ENCODE results near the gene NDUFAF7. TPM values are rescaled to one million over a fixed set of nuclear protein-coding genes. Genes with fewer than 3 reads are reported as not detected.

The NDUFAF7 gene
- total RNA-seq, 4 donors from 2014 or later: 13.7 to 24.0 (median 19.9) TPM

DNA sequence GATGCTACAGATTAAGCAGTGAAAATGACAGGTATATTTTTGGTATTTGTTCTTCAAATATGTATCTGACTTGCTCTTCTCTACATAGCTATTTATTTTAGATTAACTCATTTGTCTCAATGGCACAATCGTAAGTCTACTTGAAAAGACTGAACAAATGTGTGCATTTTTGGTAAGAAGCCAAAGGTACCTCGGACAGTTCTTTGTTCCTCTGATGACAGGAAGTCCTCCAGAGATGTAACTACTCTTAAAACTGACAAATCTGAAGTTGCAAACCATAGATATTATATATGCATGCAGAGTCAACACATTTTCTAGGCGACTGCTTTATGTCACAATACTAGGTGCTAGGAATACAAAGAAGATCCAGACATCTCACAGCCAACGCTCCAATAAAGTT, 36.7 kb downstream of the NDUFAF7 start:
- ATAC-seq (no peak), DNase-seq (no peak)
- in situ Hi-C loops (cut with MboI; ENCODE audit: low sequenced_read_pairs in 4 of 4) (no loop called here), intact Hi-C loops (cut with DNase I; ENCODE audit: low total_unique reads) (no loop called here)
- Histone ChIP-seq H3K36me3 (peaks cover 0 to 67% of the 10 kb centered on the region in 2 donors), H3K4me1 (no peaks in the 10 kb centered on the region), H3K9me3 (no peaks in the 10 kb centered on the region), H3K27ac (no peak overlapping the region), H3K4me3 (no peak overlapping the region), H3K27me3 (no peaks in the 10 kb centered on the region)
- TF ChIP-seq, protein P1, sequence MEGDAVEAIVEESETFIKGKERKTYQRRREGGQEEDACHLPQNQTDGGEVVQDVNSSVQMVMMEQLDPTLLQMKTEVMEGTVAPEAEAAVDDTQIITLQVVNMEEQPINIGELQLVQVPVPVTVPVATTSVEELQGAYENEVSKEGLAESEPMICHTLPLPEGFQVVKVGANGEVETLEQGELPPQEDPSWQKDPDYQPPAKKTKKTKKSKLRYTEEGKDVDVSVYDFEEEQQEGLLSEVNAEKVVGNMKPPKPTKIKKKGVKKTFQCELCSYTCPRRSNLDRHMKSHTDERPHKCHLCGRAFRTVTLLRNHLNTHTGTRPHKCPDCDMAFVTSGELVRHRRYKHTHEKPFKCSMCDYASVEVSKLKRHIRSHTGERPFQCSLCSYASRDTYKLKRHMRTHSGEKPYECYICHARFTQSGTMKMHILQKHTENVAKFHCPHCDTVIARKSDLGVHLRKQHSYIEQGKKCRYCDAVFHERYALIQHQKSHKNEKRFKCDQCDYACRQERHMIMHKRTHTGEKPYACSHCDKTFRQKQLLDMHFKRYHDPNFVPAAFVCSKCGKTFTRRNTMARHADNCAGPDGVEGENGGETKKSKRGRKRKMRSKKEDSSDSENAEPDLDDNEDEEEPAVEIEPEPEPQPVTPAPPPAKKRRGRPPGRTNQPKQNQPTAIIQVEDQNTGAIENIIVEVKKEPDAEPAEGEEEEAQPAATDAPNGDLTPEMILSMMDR (IDR thresholded peaks at IDR 0.05 in 4 of 5, conservative IDR thresholded peaks at IDR 0.05 in 1 of 5): no peak

DNA sequence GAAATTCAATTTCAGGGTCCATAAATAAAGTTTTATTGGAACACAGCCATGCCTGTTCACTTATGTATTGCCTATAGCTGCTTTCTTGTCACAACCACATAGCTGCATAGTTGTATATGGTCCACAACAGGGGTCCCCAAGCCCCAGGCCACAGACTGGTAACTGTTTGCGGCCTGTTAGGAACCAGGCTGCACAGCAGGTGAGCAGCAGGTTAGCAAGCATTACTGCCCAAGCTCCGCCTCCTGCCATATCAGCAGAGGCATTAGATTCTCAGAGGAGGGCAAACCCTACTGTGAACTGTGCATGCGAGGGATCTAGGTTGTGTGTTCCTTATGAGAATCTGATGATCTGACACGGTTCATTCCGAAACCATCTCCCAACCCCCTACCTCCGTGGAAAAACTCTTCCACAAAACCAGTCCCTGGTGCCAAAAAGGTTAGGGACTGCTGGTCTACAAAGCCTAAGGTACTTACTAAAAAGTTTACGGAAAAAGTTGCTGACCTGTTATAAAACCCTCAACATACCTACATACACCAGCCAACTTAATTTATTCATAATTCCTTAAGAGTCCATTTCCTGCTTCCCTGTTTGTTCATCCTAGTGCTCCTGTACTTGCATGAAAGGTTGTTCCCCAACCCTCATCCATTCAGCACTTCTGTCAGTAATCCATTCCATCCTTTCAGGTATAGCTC, 40.1 kb downstream of the NDUFAF7 start:
- ATAC-seq (no peak), DNase-seq (no peak)
- no peaks in the 10 kb centered on the region for H3K27me3 ChIP-seq
- intact Hi-C loops (cut with DNase I; ENCODE audit: low total_unique reads) (no loop called here), in situ Hi-C loops (cut with MboI; ENCODE audit: low sequenced_read_pairs in 4 of 4) (no loop called here)
- no peak for TF ChIP-seq POLR2A (IDR thresholded peaks at IDR 0.05)
- TF ChIP-seq, protein P1 (IDR thresholded peaks at IDR 0.05 in 4 of 5, conservative IDR thresholded peaks at IDR 0.05 in 1 of 5): no peak
- no peaks in the 10 kb centered on the region for H3K9me3 ChIP-seq
- H3K36me3 ChIP-seq: peaks cover 0 to 71% of the 10 kb centered on the region in 2 donors
- no peak overlapping the region for H3K4me3 ChIP-seq
- H3K4me1 ChIP-seq: no peaks in the 10 kb centered on the region
- no peak overlapping the region for H3K27ac ChIP-seq

DNA sequence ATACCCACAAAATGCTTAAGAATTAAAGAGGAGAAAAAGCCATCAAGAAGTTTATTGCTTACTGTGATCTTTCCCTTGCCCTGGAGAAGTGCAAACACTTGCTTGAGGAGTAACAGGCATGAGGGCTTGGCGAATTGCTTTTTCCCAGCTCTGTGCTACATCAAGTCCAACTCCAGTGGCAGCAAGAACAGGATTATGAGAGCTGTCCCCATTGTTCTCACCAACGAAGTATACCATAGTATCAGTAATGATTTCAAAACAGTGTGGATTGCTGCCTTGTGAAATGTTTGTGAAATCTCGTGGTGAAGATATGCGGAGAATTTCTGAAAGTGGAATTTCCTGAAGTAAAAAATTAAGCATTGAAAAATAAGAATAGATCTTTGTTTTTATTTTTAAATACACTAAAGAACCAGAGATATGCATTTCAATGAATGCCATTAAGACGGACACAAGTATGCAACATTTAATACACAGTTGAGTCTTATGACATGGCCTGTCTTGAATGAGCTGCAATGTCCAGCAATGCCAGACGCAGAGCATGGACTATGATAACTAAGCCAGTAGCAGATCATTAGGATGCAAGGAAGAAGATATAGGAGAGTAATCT, 43.0 kb downstream of the NDUFAF7 start:
- TF ChIP-seq POLR2A (IDR thresholded peaks at IDR 0.05): no peak
- TF ChIP-seq, protein P1 (IDR thresholded peaks at IDR 0.05 in 4 of 5, conservative IDR thresholded peaks at IDR 0.05 in 1 of 5): no peak
- Histone ChIP-seq H3K4me3 (no peak overlapping the region), H3K4me1 (no peaks in the 10 kb centered on the region), H3K27ac (no peak overlapping the region), H3K36me3 (peaks cover 0 to 69% of the 10 kb centered on the region in 2 donors), H3K27me3 (no peaks in the 10 kb centered on the region), H3K9me3 (no peaks in the 10 kb centered on the region)
- ATAC-seq (no peak), DNase-seq (no peak)
- intact Hi-C loops (cut with DNase I; ENCODE audit: low total_unique reads) (no loop called here), in situ Hi-C loops (cut with MboI; ENCODE audit: low sequenced_read_pairs in 4 of 4) (no loop called here)

DNA sequence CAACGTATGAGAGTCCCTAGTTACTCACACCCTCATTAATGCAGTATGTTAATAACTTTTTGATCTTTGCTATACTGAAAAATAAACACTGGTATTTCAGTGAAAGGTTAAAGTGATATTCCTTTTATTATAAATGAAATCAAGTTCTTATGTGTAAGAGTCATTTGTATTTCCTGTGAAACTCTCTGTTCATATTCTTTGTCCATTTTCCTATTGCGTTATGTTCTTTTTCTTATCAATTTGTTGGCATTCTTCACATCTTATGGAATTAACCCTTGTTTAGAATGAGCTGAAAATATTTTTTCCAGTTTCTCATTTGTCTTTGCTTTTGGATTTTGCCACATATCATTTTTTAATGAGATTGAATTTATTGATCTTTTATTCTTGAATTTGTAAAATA, 44.8 kb downstream of the NDUFAF7 start:
- no peak overlapping the region for H3K4me3 ChIP-seq
- H3K36me3 ChIP-seq: peaks cover 0 to 67% of the 10 kb centered on the region in 2 donors
- H3K4me1 ChIP-seq: no peaks in the 10 kb centered on the region
- H3K27ac ChIP-seq: no peak overlapping the region
- intact Hi-C loops (cut with DNase I; ENCODE audit: low total_unique reads) (no loop called here), in situ Hi-C loops (cut with MboI; ENCODE audit: low sequenced_read_pairs in 4 of 4) (no loop called here)
- DNase-seq (no peak), ATAC-seq (no peak)
- H3K9me3 ChIP-seq: no peaks in the 10 kb centered on the region
- TF ChIP-seq, protein P1 (IDR thresholded peaks at IDR 0.05 in 4 of 5, conservative IDR thresholded peaks at IDR 0.05 in 1 of 5): no peak
- TF ChIP-seq POLR2A (IDR thresholded peaks at IDR 0.05): no peak
- no peaks in the 10 kb centered on the region for H3K27me3 ChIP-seq

Data from gastrocnemius medialis (tissue), 4 donors.